GM18498 (cell line): ENCODE data around the gene DNAH14.
"Not testable (repeated sequence)": the region's sequence is repeated elsewhere in the genome, so short reads cannot be mapped to it uniquely, and the experiment has no call there.

Experiments
- ATAC-seq: cut with Tn5 transposase; IDR thresholded peaks from one replicate; pipeline ENCODE4 v1.9.1; 2021; ENCODE audit warnings: mild to moderate bottlenecking, moderate library complexity; ENCODE audit not compliant: unreplicated experiment

The DNAH14 gene

DNA sequence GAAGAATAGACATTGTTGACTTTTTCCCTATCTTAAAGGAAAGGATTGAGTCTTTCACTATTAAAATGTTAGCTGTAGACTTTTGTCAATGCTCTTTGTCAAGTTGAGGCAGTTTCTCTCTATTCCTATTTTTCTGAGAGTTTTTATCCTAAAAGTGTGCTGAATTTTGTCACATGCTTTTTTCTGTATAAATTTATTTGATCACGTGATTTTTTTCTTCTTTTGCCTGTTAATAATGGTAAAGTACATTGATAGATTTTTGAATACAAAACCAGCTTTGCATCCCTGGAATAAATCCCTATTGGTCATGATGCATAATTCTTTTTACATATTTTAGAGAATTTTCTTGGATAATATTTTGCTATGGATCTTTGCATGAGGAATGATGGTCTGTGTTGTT is 60.1 kb downstream of the DNAH14 start:
- ATAC-seq = no peak

DNA sequence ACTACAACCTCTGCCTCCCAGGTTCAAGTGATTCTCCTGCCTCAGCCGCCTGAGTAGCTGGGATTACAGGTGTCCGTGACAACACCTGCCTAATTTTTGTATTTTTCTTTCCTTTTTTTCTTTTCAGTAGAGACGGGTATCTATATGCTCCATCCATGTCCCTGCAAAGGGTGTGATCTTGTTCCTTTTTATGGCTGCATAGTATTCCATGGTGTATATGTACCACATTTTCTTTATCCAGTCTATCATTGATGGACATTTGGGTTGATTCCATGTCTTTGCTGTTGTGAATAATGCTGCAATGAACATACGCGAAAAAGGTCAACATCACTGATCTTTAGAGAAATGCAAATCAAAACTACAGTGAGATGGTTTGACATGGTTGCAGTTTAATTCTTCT is 62.1 kb downstream of the DNAH14 start:
- not testable (repeated sequence) for ATAC-seq

DNA sequence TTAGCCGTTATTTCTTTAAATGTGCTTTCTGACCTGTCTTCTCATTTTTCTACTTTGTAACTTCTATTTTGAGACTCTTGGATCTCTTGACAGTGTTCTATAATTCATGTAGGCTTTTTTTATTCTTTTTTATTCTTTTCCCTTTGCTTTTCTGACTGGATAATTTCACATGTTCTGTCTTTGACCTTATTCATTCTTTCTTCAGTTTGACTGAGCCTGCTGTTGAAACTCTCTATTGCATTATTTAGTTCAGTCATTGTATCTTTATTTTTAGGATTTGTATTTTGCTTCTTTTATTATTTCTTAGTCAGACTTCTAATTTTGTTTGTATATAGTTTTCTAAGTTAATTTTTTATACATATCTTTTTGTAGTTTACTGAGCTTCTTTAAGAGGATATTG is 66.1 kb downstream of the DNAH14 start:
- no peak for ATAC-seq

DNA sequence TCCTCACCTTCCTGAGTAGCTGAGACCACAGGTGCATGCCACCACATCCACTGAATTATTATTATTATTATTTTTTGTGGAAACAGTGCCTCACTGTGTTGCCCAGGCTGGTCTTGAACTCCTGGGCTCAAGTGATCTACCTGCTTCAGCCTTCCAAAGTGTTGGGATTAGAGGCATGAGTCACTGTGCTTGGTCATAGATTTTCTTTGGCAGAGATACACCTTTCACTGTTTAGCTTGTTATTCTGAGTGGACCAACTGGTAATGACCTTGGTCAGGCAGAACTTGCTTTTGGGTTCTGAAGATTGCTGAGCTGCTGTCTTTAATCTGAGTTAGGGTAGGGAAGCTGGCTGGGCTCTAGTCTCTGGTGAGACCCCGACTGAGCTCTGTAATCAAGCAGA is 66.8 kb downstream of the DNAH14 start:
- ATAC-seq = no peak

DNA sequence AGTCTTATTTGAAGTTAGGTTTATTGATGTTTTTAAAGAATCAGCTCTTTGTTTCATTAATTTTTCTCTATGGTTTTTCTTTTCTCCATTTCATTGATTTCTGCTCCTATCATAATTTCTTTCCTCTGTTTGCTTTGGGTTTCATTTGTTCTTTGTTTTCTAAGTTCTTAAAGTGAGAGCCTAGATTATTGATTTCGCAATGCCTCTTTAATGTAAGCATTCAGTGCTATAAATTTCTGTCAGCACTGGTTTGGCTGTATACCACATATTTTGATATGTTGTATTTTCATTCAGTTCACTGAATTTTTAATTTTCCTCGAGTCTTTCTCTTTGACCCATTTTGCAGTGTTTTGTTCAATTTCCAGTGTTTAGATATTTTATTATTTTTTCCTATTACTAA is 68.7 kb downstream of the DNAH14 start:
- no peak for ATAC-seq

DNA sequence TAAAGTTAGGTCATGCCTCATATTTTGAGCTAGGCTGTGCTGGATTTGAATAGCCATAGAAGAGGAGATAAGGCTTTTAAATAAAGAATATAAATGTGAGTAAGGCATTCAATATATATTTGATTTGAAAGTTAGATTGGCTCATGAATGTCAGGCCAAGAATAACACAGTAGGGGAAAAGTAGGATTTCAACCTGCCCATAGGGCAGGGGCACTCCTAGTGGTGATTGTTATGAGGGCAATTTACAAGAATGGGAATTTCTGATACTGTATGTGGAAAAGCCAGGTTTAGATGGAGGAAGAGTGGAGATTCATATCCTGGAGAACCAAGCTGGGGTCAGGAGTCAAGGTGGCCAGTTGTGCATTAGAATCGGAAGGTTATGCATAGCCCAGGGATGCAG is 74.9 kb downstream of the DNAH14 start:
- no peak for ATAC-seq

DNA sequence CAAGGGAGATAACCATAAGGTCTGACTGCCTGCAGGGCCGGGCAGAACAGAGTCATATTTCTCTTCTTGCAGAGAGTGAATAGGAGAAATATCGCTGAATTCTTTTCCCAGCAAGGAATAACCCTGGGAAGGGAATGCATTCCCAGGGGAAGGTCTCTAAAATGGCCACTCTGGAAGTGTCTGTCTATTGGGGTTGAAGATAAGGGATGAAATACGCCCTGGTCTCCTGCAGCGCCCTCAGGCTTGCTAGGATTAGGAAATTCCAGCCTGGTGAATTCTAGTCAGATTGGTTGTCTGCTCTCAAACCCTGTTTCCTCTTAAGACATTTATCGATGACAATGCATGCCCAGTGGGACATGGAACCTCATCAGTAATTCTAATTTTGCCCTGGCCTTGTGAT is 76.9 kb downstream of the DNAH14 start:
- not testable (repeated sequence) for ATAC-seq

DNA sequence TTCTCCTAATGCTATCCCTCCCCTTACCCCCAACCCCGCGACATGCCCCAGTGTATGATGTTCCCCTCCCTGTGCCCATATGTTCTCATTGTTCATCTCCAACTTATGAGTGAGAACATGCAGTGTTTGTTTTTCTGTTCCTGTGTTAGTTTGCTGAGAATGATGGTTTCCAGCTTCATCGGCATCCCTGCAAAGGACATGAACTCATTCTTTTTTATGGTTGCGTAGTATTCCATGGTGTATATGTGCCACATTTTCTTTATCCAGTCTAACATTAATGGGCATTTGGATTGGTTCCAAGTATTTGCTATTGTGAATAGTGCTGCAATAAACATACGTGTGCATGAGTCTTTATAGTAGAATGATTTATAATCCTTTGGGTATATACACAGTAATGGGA is 78.6 kb downstream of the DNAH14 start:
- not testable (repeated sequence) for ATAC-seq

DNA sequence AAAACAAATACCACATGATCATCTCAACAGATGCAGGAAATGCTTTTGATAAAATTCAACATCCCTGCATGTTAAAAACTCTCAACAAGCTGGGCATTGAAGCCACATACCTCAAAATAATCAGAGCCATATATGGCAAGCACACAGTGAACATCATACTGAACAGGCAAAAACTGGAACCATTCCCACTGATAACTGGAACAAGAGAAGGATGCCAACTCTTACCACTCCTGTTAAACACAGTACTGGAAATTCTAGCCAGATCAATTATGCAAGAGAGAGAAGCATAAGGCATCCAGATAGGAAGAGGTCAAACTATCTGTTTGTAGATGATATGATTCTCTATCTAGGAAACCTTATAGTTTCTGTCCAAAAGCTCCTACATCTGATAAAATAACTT is 91.6 kb downstream of the DNAH14 start:
- no peak for ATAC-seq

DNA sequence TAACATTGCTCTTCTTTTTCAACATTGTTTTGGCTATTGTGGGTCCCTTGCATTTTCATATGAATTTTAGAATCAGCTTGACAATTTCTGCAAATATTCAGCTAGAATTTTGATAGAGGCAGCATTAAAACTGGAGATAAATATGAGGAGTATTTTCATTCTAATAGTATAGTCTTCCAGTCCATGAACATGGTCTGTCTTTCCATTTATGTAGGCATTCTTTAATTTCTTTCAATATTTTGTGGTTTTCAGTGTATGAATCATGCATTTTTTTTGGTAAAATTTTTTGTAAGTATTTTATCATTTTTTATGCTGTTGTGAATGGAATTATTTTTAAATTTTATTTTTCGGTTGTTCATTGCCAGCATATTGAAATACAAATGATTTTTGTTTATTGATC is 97.2 kb downstream of the DNAH14 start:
- ATAC-seq = no peak

DNA sequence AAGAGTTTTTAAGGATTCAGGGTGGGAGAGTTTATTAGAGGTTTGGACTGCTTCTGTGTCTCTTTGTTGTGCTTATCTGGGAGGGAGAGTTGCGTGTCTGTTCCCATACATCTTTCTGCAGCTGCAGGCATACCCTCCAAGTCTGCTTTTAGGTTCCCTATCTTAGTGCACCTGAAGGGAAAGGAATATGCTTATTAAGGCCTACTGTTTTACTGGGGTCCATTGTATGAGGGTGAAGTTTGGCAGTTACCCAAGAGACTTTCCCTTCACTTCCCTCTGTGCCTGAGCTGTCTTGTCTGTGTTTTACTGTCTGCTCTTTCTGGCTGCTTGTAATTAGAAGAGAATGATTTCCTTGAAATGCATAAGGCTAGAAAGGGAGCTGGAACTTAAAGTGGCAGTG is 107.0 kb downstream of the DNAH14 start:
- ATAC-seq = not testable (repeated sequence)

DNA sequence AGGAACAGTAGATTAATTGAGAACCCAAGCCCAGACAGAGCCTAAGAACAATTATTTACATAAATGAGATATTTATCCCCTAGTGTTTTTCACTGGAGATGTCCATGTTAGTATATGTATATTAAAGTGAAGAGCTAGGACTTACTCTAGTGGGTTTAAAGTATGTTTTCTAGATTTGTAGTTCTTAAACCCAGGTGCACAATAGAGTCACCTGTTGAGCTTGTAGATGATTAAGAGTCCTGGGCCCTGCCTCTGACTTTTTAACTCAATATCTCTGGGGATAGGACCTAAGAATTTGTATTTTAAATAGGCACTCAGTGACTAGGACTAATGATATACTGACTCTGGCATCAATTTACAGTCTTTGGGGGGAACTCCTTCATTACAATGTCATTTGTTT is 112.8 kb downstream of the DNAH14 start:
- no peak for ATAC-seq

DNA sequence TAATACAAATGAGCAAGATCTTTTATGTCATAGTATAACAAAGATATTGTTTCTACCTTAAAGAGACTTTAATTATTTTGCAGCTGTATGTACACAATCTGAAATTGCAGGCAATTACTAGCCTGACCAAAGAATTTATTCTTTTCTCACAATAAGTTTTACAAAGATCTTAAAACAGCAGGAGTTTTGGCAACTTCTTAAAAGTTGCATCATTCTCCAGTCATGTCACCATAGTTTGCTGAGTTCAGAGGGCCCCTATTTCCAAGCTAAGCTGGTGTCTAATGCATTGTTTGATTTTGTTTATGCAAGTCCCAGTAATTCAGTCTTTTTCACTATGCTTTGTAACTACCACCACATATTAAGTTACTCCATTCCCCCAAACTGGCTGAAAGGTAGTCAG is 114.8 kb downstream of the DNAH14 start:
- no peak for ATAC-seq

DNA sequence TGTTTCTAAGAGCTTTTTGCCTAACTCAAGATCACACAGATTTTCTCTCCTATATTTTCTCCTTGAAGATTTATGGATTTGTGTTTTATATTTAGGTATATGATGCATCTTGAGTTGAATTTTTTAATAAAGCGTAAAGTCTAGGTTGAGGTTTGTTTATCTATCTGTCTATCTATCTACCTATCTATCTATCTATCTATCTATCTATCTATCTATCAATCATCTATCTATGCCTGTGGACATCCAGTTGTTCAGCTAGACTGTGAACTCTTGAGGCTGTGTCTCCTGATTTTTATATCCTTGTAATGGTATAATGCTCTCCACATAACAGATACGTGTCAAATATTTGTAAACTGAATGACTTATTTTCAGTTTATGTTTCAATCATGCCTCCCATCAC is 120.1 kb downstream of the DNAH14 start:
- no peak for ATAC-seq

DNA sequence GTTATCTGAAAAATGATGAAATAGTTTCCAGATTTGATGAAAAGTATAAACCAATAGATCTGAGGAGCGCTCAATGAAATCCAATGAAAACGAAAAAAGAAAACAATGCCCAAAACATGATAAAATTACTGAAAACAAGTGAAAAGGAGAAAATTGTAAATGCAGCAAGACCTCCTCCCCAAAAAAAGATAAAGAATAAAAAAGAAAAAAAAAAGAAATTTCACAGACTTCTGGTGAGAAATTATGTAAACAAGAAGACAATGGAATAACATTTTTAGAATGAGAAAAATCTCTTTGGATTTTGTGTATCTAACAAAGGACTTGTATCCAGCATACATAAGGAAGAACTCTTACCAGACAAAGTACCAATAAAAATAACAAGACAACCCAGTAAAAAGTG is 134.2 kb downstream of the DNAH14 start:
- no peak for ATAC-seq

DNA sequence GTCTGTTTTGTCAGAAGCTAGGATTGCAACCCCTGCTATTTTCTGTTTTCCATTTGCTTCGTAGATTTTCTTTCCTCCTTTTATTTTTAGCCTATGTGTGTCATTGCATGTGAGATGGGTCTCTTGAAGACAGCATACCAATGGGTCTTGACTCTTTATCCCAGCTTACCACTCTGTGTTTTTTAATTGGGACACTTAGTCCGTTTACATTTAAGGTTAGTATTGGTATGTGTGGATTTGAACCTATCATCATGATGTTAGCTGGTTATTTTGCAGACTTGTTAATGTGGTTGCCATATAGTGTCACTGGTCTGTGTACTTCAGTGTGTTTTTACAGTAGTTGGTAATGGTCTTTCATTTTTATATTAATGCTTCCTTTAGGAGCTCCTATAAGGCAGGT is 141.5 kb downstream of the DNAH14 start:
- no peak for ATAC-seq

DNA sequence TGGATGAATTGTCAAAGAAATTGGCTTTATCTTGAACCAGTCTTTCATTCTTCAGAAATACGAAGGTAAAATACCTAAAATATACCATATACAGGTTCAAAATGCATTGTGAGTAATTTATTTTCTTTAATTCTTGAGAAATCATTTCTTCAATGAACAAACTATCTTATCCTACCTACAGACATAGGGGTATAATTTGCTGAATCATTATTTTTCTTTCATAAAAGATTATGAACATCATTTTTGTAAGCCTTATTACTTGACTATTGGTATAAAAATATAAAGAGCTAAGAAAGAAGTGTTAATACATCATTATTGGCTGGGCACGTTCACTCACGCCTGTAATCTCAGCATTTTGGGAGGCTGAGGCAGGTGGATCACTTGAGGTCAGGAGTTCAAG is 167.7 kb downstream of the DNAH14 start:
- no peak for ATAC-seq

DNA sequence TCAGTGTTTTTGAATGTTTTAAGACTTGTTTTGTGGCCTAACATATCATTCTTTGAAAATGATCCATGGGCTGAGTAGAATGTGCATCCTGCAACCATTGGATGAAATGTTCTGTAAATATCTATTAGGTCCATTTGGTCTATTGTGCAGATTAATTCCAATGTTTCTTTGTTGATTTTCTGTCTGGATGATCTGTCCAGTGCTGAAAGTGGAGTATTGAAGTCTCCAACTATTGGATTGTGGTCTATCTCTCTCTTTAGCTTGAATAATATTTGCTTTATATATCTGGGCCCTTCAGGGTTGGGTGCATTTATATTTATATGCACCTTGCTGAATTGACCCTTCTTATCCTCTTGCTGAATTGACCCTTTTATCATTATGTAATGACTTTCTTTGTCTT is 181.5 kb downstream of the DNAH14 start:
- ATAC-seq = no peak

DNA sequence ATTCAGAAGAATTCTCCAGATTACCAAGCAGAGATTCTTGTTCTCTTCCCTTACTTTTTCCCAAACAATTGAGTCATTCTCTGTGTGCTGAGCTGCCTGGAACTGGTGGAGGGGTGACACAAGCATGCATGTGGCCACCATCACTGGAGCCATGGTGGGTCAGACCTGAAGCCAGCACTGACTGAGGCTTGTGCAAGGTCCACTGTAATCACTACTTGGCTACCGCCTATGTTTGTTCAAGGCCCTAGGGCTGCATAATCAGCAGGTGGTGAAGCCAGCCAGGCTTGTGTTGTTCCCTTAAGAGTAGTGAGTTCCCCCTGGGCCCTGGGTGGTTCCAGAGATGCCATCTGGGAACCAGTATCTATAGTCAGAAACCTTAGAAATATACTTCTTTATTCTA is 183.8 kb downstream of the DNAH14 start:
- no peak for ATAC-seq

DNA sequence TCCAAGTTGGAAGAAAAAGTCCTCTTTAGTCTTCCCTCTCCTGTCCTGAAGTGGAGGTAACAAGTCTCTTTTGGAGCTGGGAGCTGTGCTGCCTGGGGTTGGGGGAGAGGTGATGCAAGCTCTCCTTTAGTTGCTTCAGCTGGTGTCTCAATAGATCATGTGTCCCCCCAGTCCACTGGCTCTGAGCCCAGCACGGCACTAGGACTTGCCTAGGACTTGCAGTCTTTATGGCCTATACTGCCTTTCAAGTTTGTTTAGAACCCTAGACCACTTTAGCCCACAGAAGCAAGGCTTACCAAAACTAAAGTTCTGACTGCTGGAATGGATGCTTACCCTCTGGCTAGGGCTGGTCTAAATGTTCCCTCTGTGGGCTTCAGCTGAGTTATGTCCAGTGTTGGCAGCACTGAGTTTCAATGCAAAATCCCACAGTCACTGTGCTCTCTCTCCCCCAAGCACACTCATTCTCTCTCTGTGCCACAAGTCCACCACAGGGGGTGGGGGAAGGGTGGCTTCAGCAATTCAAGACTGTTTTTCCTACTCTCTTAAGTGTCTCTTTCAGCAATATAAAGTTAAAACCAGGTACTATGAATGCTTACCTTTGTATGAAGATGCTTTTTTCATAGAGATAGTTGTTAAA is 185.0 kb downstream of the DNAH14 start:
- ATAC-seq = no peak

DNA sequence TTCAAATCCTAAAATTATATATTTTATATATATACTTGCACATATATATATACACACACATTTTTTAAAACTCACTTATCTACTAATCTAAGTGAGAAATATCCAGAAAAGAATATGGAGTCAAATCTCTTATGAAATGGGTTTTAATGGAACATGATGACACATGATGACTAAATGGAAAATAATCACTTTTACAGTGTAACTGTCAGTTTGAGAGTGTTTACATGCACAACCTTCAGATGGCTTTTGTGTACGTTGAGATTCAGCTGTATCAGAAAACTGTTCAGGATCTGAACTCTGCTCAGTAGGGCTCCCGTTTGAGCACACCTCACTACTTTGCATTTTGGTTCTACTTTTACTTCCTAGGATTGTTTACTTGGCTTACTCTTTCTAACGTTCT is 189.8 kb downstream of the DNAH14 start:
- no peak for ATAC-seq

DNA sequence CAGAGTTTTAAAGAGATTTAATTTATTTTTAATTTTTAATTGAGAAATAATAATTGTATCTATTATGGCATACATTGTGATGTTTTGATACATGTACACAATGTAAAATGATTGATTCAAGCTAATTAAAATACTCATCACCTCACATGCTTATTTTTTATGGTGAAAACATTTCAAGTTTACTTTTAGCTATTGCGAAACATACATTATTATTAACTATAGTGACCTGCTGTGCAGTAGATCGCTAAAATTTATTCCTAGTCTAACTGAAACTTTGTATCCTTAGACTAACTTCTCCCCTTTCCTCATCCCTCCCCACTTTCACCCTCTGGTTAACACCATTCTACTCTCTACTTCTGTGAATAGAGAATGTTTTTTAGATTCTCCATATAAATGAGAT is 191.6 kb downstream of the DNAH14 start:
- no peak for ATAC-seq

DNA sequence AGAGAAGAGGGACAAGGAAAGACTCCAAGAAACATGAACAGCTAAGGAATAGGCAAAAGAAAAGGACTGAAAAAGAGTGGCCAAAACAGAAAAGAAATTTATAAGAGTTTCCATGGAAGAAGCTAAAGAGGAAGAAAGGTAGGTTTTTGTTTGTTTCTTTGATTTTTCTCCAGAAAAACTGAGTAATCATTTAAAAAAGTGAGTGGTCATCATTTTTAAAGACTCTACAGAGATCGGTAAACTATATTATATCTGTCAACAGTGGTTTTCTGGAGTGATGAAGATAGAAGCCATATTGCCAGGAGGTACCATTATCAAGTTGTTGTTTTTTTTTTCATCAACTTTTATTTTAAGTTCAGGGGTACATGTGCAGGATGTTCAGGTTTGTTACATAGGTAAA is 202.4 kb downstream of the DNAH14 start:
- ATAC-seq = no peak

DNA sequence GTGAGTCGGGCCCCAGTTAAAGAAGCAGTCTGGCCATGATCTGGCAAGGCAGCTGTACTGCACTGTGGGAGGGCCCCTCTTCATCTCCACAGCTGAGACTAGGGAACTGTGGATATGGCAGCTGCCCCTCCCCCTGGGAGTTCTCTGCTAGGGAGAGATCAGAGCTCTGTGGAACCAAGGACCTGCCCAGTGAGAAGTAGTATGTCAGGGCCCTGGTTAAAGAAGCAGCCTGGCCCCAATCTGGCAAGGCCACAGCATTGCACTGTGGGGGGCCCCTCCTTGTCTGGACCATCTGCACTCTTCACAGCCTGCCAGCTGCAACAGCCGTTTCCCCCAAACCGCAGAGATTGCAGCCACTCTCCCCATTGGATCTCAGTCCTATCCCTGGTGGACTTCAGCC is 208.5 kb downstream of the DNAH14 start:
- no peak for ATAC-seq
